RWPE2 (cell line): ENCODE data around the gene FAM200B.

Source experiments
- ATAC-seq: fragments of 200-7000 bp; cut with Tn5 transposase; 3 replicates; pipeline ENCODE4 v1.9.1; 2021; ENCODE audit warnings: low read depth
- DNase-seq: peaks from one replicate; pipeline ENCODE4 v3.0.0-alpha.2; 2020; ENCODE audit warnings: low spot score
- H3K27ac ChIP-seq: fragments of 450-650 bp; 2 replicates; pipeline ENCODE4 v1.5.1; 2017; ENCODE audit warnings: mild to moderate bottlenecking; ENCODE audit not compliant: poor library complexity, severe bottlenecking
- H3K27me3 ChIP-seq: fragments of 250-450 bp; sonication (Bioruptor Pico); 2 replicates; pipeline ENCODE4 v1.5.1; 2021; ENCODE audit warnings: mild to moderate bottlenecking, moderate library complexity; ENCODE audit not compliant: insufficient read depth, poor library complexity, severe bottlenecking
- H3K36me3 ChIP-seq: fragments of 250-450 bp; sonication (Bioruptor Pico); 2 replicates; pipeline ENCODE4 v1.5.1; 2020; ENCODE audit warnings: low read depth, mild to moderate bottlenecking, moderate library complexity
- H3K4me1 ChIP-seq: fragments of 250-450 bp; sonication (Bioruptor Pico); 2 replicates; pipeline ENCODE4 v1.5.1; 2021; ENCODE audit warnings: mild to moderate bottlenecking, moderate library complexity; ENCODE audit not compliant: insufficient read depth, poor library complexity, severe bottlenecking
- H3K4me3 ChIP-seq: fragments of 250-450 bp; sonication (Bioruptor Pico); 2 replicates; pipeline ENCODE4 v1.5.1; 2021; ENCODE audit warnings: mild to moderate bottlenecking, moderate library complexity; ENCODE audit not compliant: severe bottlenecking
- H3K9me3 ChIP-seq: fragments of 250-450 bp; sonication (Bioruptor Pico); 2 replicates; pipeline ENCODE4 v1.5.1; 2021; ENCODE audit warnings: mild to moderate bottlenecking, moderate library complexity; ENCODE audit not compliant: severe bottlenecking
- CTCF ChIP-seq: fragments of 450-650 bp; IDR thresholded peaks from one replicate; pipeline ENCODE4 v1.5.1; 2017; ENCODE audit warnings: mild to moderate bottlenecking, moderate library complexity; ENCODE audit not compliant: poor library complexity, severe bottlenecking

FAM200B gene

DNA sequence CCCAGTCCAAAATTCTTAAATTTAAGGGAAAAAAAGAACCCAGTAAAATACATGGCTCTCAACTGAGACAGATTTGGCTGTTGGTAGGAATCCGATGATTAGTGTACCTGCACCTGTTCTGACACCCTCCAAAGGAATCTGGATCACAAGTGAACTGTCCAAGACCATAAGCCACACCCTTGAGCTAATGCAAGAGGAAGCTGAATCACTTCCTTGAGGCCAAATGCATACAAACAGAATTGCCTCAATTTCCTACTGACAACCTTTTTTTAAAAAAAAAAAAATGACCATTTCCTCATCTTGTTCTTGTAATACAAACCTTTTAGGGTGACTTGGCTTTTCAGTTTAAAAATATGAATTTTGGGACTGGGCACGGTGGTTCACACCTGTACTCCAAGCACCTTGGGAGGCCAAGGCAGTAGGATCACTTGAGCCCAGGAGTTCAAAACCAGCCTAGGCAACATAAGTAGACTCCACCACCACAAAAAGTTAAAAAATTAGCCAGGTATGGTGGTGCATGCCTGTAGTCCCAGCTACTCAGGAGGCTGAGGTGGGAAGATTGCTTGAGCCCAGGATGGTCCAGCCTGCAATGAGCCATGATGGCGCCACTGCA is 15.8 kb upstream of the FAM200B start:
- no peak for TF ChIP-seq CTCF
- DNase-seq = no peak
- ATAC-seq = peak; percentile 99
- H3K4me3 ChIP-seq = no peak overlapping the region
- no peaks in the 10 kb centered on the region for H3K27me3 ChIP-seq
- no peaks in the 10 kb centered on the region for H3K9me3 ChIP-seq
- H3K36me3 ChIP-seq = peaks cover 60% of the 10 kb centered on the region
- H3K27ac ChIP-seq = peak overlapping the region; percentile 94
- H3K4me1 ChIP-seq = peaks cover 21% of the 10 kb centered on the region

GRCh38 chr4:15667006-15667405 is 14.6 kb upstream of the FAM200B start:
- peak overlapping the region; percentile 94 for H3K27ac ChIP-seq
- peaks cover 64% of the 10 kb centered on the region for H3K36me3 ChIP-seq
- H3K4me3 ChIP-seq = no peak overlapping the region
- H3K9me3 ChIP-seq = no peaks in the 10 kb centered on the region
- no peak for TF ChIP-seq CTCF
- DNase-seq = no peak
- no peaks in the 10 kb centered on the region for H3K27me3 ChIP-seq
- peaks cover 28% of the 10 kb centered on the region for H3K4me1 ChIP-seq
- ATAC-seq = no peak

- no peaks in the 10 kb centered on the region for H3K27me3 ChIP-seq
- peak overlapping the region; percentile 94 for H3K27ac ChIP-seq
- no peak for DNase-seq
Measured at GRCh38 chr4:15668566-15669435, 12.8 kb upstream of the FAM200B start.

DNA sequence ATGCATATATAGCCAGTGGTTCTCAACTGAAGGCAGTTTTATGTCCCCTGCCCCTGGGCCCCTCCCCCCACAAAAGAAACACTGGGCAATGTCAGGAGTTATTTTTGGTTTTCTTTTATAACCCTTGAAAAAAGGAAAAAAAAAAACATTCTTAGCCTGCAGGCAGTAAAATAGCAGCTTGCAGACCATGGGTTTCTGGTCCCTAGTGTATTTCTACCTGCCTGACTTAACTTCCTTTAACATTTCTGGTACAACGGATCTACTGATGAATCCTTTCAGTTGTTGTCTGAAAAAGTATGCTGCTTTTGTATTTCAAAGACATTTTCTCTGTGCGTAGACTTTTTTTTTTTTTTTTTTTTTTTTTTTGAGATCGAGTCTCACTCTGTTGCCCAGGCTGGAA is 11.1 kb upstream of the FAM200B start:
- TF ChIP-seq CTCF = no peak
- no peak for ATAC-seq
- Histone ChIP-seq H3K27ac (peak overlapping the region; percentile 94), H3K4me3 (no peak overlapping the region), H3K27me3 (no peaks in the 10 kb centered on the region), H3K4me1 (peaks cover 34% of the 10 kb centered on the region), H3K9me3 (no peaks in the 10 kb centered on the region), H3K36me3 (peaks cover 64% of the 10 kb centered on the region)
- no peak for DNase-seq

More at GRCh38 chr4:15668566-15669435, 12.8 kb upstream of the FAM200B start:
- no peak overlapping the region for H3K4me3 ChIP-seq
- no peak for ATAC-seq
- TF ChIP-seq CTCF = no peak
- peaks cover 72% of the 10 kb centered on the region for H3K36me3 ChIP-seq
- peaks cover 30% of the 10 kb centered on the region for H3K4me1 ChIP-seq
- no peaks in the 10 kb centered on the region for H3K9me3 ChIP-seq

- no peak for TF ChIP-seq CTCF
- H3K36me3 ChIP-seq = peaks cover 67% of the 10 kb centered on the region
- no peak overlapping the region for H3K4me3 ChIP-seq
- H3K27me3 ChIP-seq = no peaks in the 10 kb centered on the region
- H3K9me3 ChIP-seq = no peaks in the 10 kb centered on the region
- H3K27ac ChIP-seq = peak overlapping the region; percentile 94
- peaks cover 40% of the 10 kb centered on the region for H3K4me1 ChIP-seq
- ATAC-seq (peak; percentile 29; the same call in 1 of the 3 replicates), DNase-seq (no peak)
Measured at GRCh38 chr4:15672101-15672500, 9.5 kb upstream of the FAM200B start.
